A549 (cell line): Measurements from ENCODE around the gene PCDHGB2.

ENCODE experiments used
- CTCF ChIP-seq: fragments of >200 bp; sonication (Bioruptor Twin); formaldehyde crosslinking; IDR thresholded peaks from 3 replicates; pipeline ENCODE4 v1.5.1; 2016
- HDAC2 ChIP-seq: fragments of 200-600 bp; sonication (generic); IDR thresholded peaks from 2 replicates; pipeline ENCODE4 v1.6.1; 2016
- HMGXB4 ChIP-seq: fragments of 250-450 bp; sonication (Bioruptor Pico); IDR thresholded peaks from 2 replicates; pipeline ENCODE4 v1.5.0; 2021; ENCODE audit warnings: mild to moderate bottlenecking, moderate library complexity, borderline replicate concordance
- JUNB ChIP-seq: fragments of >200 bp; sonication (Bioruptor Twin); formaldehyde crosslinking; IDR thresholded peaks from 2 replicates; pipeline ENCODE4 v1.6.1; 2016
- REST ChIP-seq: fragments of 200-600 bp; sonication (generic); IDR thresholded peaks from 2 replicates; pipeline ENCODE4 v1.6.1; 2016; ENCODE audit warnings: antibody characterized with exemption, mild to moderate bottlenecking, moderate library complexity
- TFCP2L1 ChIP-seq: fragments of 250-450 bp; sonication (Bioruptor Pico); IDR thresholded peaks from 2 replicates; pipeline ENCODE4 v1.5.0; 2021; ENCODE audit warnings: mild to moderate bottlenecking

GRCh38 chr5:141399555-141400258 lies 39.9 kb downstream of the PCDHGB2 start:
- no peak for TF ChIP-seq CTCF
- TF ChIP-seq TFCP2L1 (CRISPR knock-in tag) = no peak
- TF ChIP-seq HDAC2 = no peak
- TF ChIP-seq JUNB = no peak
- TF ChIP-seq REST = no peak
- no peak for TF ChIP-seq HMGXB4 (CRISPR knock-in tag)
